PC-9 (cell line): ENCODE data around the gene RBX1. TPM values are rescaled to one million over a fixed set of nuclear protein-coding genes. Genes with fewer than 3 reads are reported as not detected.

ENCODE experiments used
- BruUV-seq: library from RNA; stranded (reverse); fragments of 400-500 nt; replicated peaks from 2 replicates; lab custom pipeline; 2021; lab: Mats Ljungman, UMichigan
- CTCF ChIA-PET: fragments of 300-600 bp; sonication (Branson Sonifier 250); formaldehyde crosslinking; loops from one replicate; lab custom pipeline; 2022; ENCODE audit warnings: antibody characterized with exemption; lab: Charles Lee
- POLR2A ChIA-PET: fragments of 300-600 bp; sonication (Branson Sonifier 250); formaldehyde crosslinking; loops from one replicate; lab custom pipeline; 2022; ENCODE audit warnings: antibody characterized with exemption; ENCODE audit not compliant: unreplicated experiment; lab: Charles Lee
- DNase-seq, 2 experiments: peaks; one replicate each; pipeline versions ENCODE4 v3.0.0 to v3.0.0-alpha.2; 2015 to 2022; ENCODE audit warnings: mixed read lengths in 1 of 2
- H2AFZ ChIP-seq: fragments of 200-600 bp; sonication (generic); 2 replicates; pipeline ENCODE4 v1.8.1; 2017; ENCODE audit warnings: antibody characterized with exemption
- H3F3A ChIP-seq: fragments of 200-600 bp; sonication (generic); 2 replicates; pipeline ENCODE4 v1.8.1; 2017; ENCODE audit warnings: antibody characterized with exemption, mild to moderate bottlenecking, low read depth; ENCODE audit not compliant: insufficient read depth
- H3K27ac ChIP-seq: fragments of 200-600 bp; sonication (generic); 2 replicates; pipeline ENCODE4 v1.6.1; 2016; ENCODE audit warnings: mixed run types
- H3K27me3 ChIP-seq: fragments of 200-600 bp; sonication (generic); 2 replicates; pipeline ENCODE4 v1.6.1; 2016; ENCODE audit warnings: low read depth, mixed run types; ENCODE audit not compliant: insufficient read depth
- H3K36me3 ChIP-seq: fragments of 200-600 bp; sonication (generic); 2 replicates; pipeline ENCODE4 v1.6.1; 2016; ENCODE audit warnings: low read depth, mixed run types
- H3K4me1 ChIP-seq: fragments of 200-600 bp; sonication (generic); replicated peaks from 2 replicates; pipeline ENCODE4 v1.6.1; 2016; ENCODE audit warnings: mixed run types; ENCODE audit not compliant: insufficient read depth
- H3K4me2 ChIP-seq: fragments of 200-600 bp; sonication (generic); 2 replicates; pipeline ENCODE4 v1.6.1; 2017; ENCODE audit warnings: mixed run types
- H3K4me3 ChIP-seq: fragments of 200-600 bp; sonication (generic); 2 replicates; pipeline ENCODE4 v1.6.1; 2016; ENCODE audit warnings: mixed run types
- H3K79me2 ChIP-seq: fragments of 200-600 bp; sonication (generic); 2 replicates; pipeline ENCODE4 v1.6.1; 2017; ENCODE audit warnings: low read depth, mixed run types
- H3K9me2 ChIP-seq: fragments of 200-600 bp; sonication (generic); 2 replicates; pipeline ENCODE4 v1.8.1; 2017; ENCODE audit warnings: mild to moderate bottlenecking; ENCODE audit not compliant: insufficient read depth
- H3K9me3 ChIP-seq: fragments of 200-600 bp; sonication (generic); 2 replicates; pipeline ENCODE4 v1.8.1; 2016; ENCODE audit warnings: low read depth; ENCODE audit not compliant: insufficient read depth
- H4K20me1 ChIP-seq: fragments of 200-600 bp; sonication (generic); 2 replicates; pipeline ENCODE4 v1.8.1; 2017; ENCODE audit not compliant: insufficient read depth
- EZH2 ChIP-seq: fragments of 200-600 bp; sonication (generic); IDR thresholded peaks from 2 replicates; pipeline ENCODE4 v1.8.0; 2017; ENCODE audit warnings: antibody characterized with exemption, low read depth
- intact Hi-C: fragments of 100-400 bp; cut with micrococcal nuclease; formaldehyde crosslinking; loops from one replicate; pipeline ENCODE4 v1.10.0; 2022; ENCODE audit not compliant: unreplicated experiment
- total RNA-seq: library from RNA; stranded (reverse); gene quantifications from 2 replicates; pipeline ENCODE4 v1.2.3, GENCODE V29; 2021
- TF ChIP-seq, protein P1 (sequence below): fragments of 200-600 bp; sonication (generic); conservative IDR thresholded peaks from 2 replicates; pipeline ENCODE4 v1.6.1; 2017; ENCODE audit warnings: mixed run types, antibody characterized with exemption, mild to moderate bottlenecking, moderate library complexity

The RBX1 gene
- total RNA-seq, 1 experiment from 2014 or later: 52.9 TPM

DNA sequence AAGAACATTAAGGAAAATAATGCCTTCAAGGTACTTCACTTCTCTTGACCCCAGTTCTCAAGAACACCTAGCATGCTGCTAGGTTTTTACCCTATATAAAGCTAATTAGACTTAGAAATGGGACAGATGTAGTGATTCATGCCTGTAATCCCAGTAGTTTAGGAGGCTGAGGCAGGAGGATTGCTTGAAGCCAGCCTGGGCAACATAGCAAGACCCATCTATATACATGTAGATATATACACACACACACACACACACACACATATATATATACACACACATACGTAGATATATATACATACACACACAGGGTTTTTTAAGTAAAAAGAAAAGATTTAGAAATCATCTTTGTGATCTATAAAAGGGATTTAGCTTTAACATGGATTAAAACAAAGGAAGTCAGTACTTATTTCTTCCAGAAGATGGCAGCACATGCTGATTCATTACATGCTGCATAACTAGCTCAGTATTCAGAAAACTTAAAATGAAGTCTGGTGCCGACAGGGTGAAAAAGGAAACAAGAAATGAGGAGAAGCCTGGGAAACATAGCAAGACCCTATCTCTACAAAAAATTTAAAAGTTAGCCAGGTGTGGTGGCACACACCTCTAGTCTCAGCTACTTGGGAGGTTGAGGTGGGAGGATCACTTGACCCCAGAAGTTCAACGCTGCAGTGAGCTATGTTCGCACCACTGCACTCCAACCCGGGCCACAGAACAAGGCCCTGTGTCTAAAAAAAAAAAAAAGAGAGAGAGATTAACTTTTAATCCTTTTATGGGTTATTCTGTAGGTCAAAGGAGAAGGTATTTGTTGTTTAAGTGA lies 28.5 kb upstream of the RBX1 start:
- Histone ChIP-seq H3F3A (peaks cover 11% of the 10 kb centered on the region; the same call in 1 of the 2 replicates), H3K79me2 (no peaks in the 10 kb centered on the region), H2AFZ (no peak overlapping the region), H3K9me3 (no peaks in the 10 kb centered on the region), H3K9me2 (no peaks in the 10 kb centered on the region), H3K4me2 (no peak overlapping the region), H3K4me3 (no peak overlapping the region), H3K36me3 (peaks cover 20% of the 10 kb centered on the region), H4K20me1 (no peaks in the 10 kb centered on the region), H3K27me3 (no peaks in the 10 kb centered on the region), H3K4me1 (no peaks in the 10 kb centered on the region), H3K27ac (no peak overlapping the region)
- DNase-seq: peak in 1 of 2 experiments; percentile 56
- TF ChIP-seq EZH2: no peak
- TF ChIP-seq, protein P1, sequence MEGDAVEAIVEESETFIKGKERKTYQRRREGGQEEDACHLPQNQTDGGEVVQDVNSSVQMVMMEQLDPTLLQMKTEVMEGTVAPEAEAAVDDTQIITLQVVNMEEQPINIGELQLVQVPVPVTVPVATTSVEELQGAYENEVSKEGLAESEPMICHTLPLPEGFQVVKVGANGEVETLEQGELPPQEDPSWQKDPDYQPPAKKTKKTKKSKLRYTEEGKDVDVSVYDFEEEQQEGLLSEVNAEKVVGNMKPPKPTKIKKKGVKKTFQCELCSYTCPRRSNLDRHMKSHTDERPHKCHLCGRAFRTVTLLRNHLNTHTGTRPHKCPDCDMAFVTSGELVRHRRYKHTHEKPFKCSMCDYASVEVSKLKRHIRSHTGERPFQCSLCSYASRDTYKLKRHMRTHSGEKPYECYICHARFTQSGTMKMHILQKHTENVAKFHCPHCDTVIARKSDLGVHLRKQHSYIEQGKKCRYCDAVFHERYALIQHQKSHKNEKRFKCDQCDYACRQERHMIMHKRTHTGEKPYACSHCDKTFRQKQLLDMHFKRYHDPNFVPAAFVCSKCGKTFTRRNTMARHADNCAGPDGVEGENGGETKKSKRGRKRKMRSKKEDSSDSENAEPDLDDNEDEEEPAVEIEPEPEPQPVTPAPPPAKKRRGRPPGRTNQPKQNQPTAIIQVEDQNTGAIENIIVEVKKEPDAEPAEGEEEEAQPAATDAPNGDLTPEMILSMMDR: peak; percentile 89
- intact Hi-C loops: no loop called here
- ChIA-PET POLR2A (interaction anchor here (0.7 kb wide), 1 partner anchor 304 kb away, joined by 3 read pairs; no protein-coding TSS in a partner anchor), CTCF (interaction anchor here (0.5 to 1.6 kb wide), 13 partner anchors 8 to 604 kb away, joined by 3 to 26 read pairs (median 3); no protein-coding TSS in a partner anchor)
- BruUV-seq: no TSS peak

GRCh38 chr22:40928657-40929056 lies 22.5 kb upstream of the RBX1 start:
- H3K4me3 ChIP-seq: no peak overlapping the region
- intact Hi-C loops: no loop called here
- BruUV-seq: no TSS peak
- H4K20me1 ChIP-seq: no peaks in the 10 kb centered on the region
- ChIA-PET POLR2A (interaction anchor here (0.6 kb wide), 1 partner anchor 547 kb away, joined by 15 read pairs; no protein-coding TSS in a partner anchor), CTCF (interaction anchor here (0.6 kb wide), 1 partner anchor 51 kb away, joined by 5 read pairs; no protein-coding TSS in a partner anchor)
- no peak for TF ChIP-seq EZH2
- TF ChIP-seq, protein P1: no peak
- no peaks in the 10 kb centered on the region for H3K79me2 ChIP-seq
- H2AFZ ChIP-seq: no peak overlapping the region
- no peaks in the 10 kb centered on the region for H3K9me2 ChIP-seq
- H3F3A ChIP-seq: peaks cover 10% of the 10 kb centered on the region; the same call in 1 of the 2 replicates
- H3K9me3 ChIP-seq: no peaks in the 10 kb centered on the region
- no peak for DNase-seq
- no peak overlapping the region for H3K27ac ChIP-seq
- H3K4me2 ChIP-seq: no peak overlapping the region
- peaks cover 17% of the 10 kb centered on the region for H3K36me3 ChIP-seq
- no peaks in the 10 kb centered on the region for H3K27me3 ChIP-seq
- H3K4me1 ChIP-seq: no peaks in the 10 kb centered on the region

- intact Hi-C loops: no loop called here
- no TSS peak for BruUV-seq
- H4K20me1 ChIP-seq: no peaks in the 10 kb centered on the region
- no peaks in the 10 kb centered on the region for H3K9me2 ChIP-seq
- no peaks in the 10 kb centered on the region for H3K4me1 ChIP-seq
- H3K27me3 ChIP-seq: no peaks in the 10 kb centered on the region
- no peak overlapping the region for H3K4me3 ChIP-seq
- no peaks in the 10 kb centered on the region for H3K79me2 ChIP-seq
- H2AFZ ChIP-seq: no peak overlapping the region
- ChIA-PET CTCF (no interaction called here), POLR2A (no interaction called here)
- no peak for DNase-seq
- H3F3A ChIP-seq: peaks cover 10% of the 10 kb centered on the region; the same call in 1 of the 2 replicates
- H3K4me2 ChIP-seq: no peak overlapping the region
- no peaks in the 10 kb centered on the region for H3K9me3 ChIP-seq
- H3K27ac ChIP-seq: no peak overlapping the region
- peaks cover 4% of the 10 kb centered on the region; the same call in 1 of the 2 replicates for H3K36me3 ChIP-seq
- no peak for TF ChIP-seq EZH2
- TF ChIP-seq, protein P1: no peak
These were observed 18.8 kb upstream of the RBX1 start for GRCh38 chr22:40932396-40932795.
